ENCODE results near the gene ZNF165.
"Not testable (repeated sequence)": the region's sequence is repeated elsewhere in the genome, so short reads cannot be mapped to it uniquely, and the experiment has no call there.

ZNF165 gene

GRCh38 chr6:28080381-28080630, at the start of gene ZNF165:
Gene ZNF165 (plus strand): TSS chr6:28080568. CDS start chr6:28085481, 4,913 bp downstream.
- DNase-seq, result not testable (repeated sequence)

GRCh38 chr6:28053584-28053983, 26.8 kb upstream of the ZNF165 start:
- no peak for DNase-seq

DNA sequence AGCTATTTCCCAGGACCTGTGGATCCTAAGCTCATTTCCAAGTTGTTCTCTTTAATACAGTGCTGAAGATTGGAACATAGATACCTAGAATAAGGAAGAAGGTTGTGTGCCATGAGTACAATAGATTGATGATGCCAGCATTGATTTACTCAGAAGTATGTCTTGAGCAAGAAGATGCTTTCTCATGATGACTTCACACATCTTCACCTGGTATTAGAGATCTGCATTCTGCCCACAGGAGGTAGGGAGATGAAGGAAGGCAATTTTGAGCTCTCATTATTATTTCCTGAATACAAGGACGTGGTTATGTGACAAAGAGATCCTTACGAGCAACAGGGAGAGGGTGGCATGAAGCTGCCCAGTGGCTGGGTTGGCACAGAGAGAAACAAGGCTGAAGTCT, 20.0 kb upstream of the ZNF165 start:
- DNase-seq, result no peak

GRCh38 chr6:28064272-28064671, 16.1 kb upstream of the ZNF165 start:
- DNase-seq, result no peak

- no peak for DNase-seq
These were observed 12.3 kb upstream of the ZNF165 start for GRCh38 chr6:28068067-28068466.

- DNase-seq, result not testable (repeated sequence)
These were observed 9.4 kb upstream of the ZNF165 start for GRCh38 chr6:28070968-28071367.

GRCh38 chr6:28078050-28078449, 2.3 kb upstream of the ZNF165 start:
- no peak for DNase-seq

DNA sequence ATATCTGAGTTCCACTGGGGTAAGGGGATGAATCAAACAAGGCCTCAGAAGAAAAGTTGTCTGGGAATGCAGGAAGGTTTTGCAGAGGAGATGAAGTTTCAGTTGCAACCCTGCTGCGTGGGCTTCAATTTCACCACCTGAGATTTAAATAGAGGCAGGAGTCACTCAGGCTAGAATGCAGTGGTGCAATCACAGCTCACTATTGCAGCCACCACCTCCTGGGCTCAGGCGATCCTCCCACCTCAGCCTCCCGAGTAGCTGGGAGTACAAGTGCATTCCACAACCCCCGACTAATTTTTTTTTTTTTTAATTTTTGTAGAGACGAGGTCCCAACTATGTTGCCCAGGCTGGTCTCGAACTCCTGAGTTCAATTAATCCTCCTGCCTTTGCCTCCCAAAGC, 1.5 kb upstream of the ZNF165 start:
- DNase-seq, result no peak

DNA sequence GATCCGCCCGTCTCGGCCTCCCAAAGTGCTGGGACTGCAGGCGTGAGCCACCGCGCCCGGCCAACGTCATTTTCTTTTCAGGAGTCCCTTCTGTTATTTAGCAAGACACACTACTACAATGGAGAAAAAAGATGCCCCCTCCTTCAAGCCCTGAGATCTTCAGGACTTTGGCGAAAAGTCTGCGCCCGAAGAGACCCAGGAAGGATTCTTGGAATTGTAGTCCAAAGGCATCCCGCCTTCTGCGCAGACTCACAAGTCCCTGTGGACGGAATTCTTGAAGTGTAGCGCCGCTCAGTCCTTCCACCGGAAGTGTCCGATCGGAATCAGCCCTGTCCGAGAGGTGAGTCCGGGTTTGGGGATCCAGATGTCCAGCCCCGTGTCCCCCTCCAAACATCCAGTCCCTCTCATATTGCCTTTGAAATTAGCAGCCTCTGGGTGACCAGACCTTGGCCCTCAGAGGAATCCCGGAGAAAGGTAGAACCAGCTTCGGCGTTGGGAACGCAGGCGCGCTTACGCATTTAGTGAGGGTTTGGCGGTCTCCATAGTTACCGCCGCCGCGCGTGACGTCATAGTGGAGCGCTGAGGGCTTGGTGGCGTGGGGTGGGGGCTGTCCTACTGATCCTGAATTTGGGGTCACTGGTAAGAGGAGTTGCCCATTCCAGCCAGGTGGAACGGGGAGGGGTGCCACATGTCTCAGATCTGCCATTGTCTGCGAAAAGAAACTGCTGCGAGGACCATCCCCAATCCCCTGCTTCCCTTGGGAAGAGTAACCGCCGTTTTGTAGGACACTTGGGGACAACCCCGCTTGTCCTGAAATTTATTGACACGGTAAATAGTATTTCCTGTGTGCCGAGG, 490 bp downstream of the ZNF165 start:
- DNase-seq, result peak; percentile 93

DNA sequence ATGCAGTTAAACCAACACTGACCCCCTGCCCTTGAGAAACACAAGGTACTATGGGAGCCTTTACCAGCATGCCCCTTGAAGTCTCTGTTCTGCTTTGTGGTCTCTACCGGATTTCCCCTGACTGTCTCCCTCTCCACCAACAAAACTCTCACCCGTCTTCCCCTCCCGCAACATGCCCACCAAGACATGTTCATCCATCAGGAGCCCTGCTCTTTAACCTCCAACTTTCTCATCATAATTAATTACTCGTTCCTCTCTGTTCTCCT, 1.1 kb downstream of the ZNF165 start:
- no peak for DNase-seq

DNA sequence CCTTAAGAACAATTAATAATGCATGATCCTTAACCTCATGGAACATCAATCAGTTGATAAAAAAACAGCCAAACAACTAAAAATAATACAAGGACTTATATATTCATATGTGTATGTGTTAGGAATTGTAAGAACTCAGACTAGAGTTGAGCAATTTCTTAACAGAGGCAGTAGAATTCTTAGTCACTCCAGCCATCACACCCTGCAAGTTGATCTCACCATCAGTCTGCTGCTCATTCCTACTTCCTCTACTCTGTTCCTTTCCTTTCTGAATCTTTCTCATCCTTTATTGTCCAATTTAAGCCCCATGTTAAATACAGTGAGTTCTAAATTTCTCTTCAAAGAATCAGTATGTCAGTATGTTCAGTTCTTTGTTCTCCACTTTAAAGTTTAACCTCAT, 2.6 kb downstream of the ZNF165 start:
- no peak for DNase-seq

DNA sequence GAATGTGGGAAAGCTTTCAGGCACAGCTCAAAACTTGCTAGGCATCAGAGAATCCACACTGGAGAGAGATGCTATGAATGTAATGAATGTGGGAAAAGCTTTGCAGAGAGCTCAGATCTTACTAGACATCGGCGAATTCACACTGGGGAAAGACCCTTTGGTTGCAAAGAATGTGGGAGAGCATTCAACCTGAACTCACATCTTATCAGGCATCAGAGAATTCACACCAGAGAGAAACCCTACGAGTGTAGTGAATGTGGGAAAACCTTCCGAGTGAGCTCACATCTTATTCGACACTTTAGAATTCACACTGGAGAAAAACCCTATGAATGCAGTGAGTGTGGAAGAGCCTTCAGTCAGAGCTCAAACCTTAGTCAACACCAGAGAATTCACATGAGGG, 8.7 kb downstream of the ZNF165 start:
- no peak for DNase-seq

DNA sequence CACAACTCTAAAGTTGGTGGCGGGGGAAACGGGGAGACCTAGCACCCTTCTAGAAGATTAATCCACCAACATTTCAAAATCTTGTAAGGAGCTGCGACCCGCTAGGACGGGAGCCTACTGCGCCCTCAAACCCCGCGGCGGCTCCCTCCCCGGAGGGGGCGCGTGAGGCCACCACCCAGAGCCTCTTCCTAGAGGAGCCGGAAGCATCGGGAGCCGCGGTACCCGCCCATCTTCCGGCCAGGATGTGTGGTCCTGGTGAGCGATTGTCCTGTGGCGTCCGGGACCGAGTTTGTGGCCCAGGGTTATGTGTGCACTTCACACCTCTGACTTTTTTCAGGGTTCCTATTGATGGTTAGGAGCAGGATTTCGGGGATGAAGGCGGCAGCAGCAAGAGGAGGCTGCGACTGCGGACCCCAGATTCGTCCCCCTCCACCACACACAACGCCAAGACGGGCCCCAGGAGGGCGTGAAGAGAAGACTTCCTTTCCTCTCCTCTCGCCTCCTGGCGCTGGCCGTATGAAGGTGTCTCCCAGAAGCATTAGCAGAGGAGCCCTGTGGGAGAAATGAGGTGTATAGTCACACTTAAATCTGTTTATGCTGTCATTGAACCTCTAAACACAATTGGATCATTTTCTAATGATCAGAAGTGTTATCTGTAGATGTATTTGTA, 10.7 kb downstream of the ZNF165 start:
- no peak for DNase-seq

DNA sequence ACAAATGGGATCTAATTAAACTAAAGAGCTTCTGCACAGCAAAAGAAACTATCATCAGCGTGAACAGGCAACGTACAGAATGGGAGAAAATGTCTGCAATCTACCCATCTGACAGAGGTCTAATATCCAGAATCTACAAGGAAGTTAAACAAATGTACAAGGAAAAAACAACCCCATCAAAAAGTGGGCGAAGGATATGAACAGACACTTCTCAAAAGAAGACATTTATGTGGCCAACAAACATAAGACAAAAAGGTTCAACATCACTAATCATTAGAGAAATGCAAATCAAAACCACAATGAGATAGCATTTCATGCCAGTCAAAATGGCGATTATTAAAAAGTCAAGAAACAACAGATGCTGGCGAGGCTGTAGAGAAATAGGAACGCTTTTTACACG, 21.9 kb downstream of the ZNF165 start:
- not testable (repeated sequence) for DNase-seq

DNA sequence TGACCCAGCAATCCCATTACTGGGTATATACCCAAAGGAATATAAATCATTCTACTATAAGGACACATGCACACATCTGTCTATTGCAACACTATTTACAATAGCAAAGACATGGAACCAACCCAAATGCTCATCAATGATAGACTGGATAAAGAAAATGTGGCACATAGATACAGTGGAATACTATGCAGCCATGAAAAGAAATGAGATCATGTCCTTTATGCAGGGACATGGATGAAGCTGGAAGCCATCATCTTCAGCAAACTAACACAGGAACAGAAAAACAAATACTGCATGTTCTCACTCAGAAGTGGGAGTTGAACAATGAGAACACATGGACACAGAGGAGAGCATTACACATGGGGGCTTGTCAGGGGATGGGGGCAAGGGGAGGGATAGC, 22.3 kb downstream of the ZNF165 start:
- DNase-seq, result not testable (repeated sequence)

GRCh38 chr6:28104392-28105244, 24.2 kb downstream of the ZNF165 start:
- peak; percentile 50 for DNase-seq

GRCh38 chr6:28105245-28105639, 24.9 kb downstream of the ZNF165 start:
- DNase-seq, result peak; percentile 40

GRCh38 chr6:28107506-28107905, 27.1 kb downstream of the ZNF165 start:
- no peak for DNase-seq

DNA sequence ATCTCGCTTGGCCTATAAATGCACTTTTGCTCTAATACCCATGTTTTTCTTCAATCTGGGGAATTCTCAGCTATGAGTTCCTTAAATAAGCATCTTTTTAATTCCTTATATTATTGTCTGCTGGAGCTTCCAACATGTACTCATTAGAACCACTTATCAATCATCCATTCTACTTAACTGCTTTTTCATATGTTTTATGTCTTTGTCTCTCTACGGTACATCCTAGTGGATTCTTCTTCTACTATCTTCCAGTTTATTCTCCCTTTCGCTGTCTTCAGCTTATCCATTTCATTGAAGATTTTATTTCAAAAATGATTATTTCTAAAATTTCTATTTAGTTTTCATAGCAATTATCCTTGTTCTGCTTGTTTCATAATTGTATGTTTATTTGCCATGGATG, 31.6 kb downstream of the ZNF165 start:
- no peak for DNase-seq

GRCh38 chr6:28115799-28116198, 35.4 kb downstream of the ZNF165 start:
- no peak for DNase-seq

- DNase-seq, result no peak
These were observed 37.1 kb downstream of the ZNF165 start for GRCh38 chr6:28117386-28118050.

GRCh38 chr6:28118217-28118616, 37.8 kb downstream of the ZNF165 start:
- DNase-seq, result no peak

DNA sequence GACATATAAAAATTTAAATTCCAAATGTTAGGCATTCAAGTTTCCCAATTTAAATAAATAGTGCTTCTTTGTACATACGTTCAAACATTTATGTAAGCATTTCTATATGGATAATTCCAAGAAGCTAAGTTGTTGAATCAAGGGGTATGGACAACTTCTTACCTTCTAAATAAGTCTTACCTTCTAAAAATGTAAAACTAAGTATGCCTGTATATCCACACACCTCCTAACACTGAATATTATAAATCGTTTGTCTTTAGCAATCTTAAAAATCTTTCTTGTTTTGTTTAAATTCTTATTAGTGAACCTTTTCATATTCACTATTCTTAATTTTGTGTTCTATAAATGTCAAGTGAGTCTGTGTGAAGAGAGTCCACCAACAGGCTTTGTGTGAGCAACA, 41.5 kb downstream of the ZNF165 start:
- DNase-seq, result no peak
